Breast epithelium (tissue), 4 donors: ENCODE results near the gene CAPN9. TPM values are rescaled to one million over a fixed set of nuclear protein-coding genes. Genes with fewer than 3 reads are reported as not detected.
A peak's percentile ranks its signal among the peaks of the same experiment; 100 is the strongest.

Source experiments
- DNase-seq, 2 donors: peaks; one replicate each; pipeline ENCODE4 v3.0.0-alpha.2; 2019; ENCODE audit warnings: low spot score in 2 of 2
- H3K27ac ChIP-seq, 2 donors: fragments of 200-600 bp; sonication (generic) in 1 of 2; one replicate each; pipeline ENCODE4 v1.5.1; 2016 to 2019; ENCODE audit warnings: mild to moderate bottlenecking in 1 of 2
- H3K27me3 ChIP-seq, 2 donors: fragments of 200-600 bp; sonication (generic) in 1 of 2; one replicate each; pipeline versions ENCODE4 v1.5.1 to v1.6.0; 2017 to 2019; ENCODE audit warnings: control low read depth in 1 of 2, mild to moderate bottlenecking in 1 of 2
- H3K36me3 ChIP-seq: fragments of 200-600 bp; one replicate; pipeline ENCODE4 v1.5.1; 2019
- H3K4me1 ChIP-seq, 2 donors: fragments of 200-600 bp; sonication (generic); one replicate each; pipeline ENCODE4 v1.5.1; 2016 to 2019; ENCODE audit warnings: control low read depth in 1 of 2
- H3K4me3 ChIP-seq, 3 donors: fragments of 200-600 bp; sonication (generic); 1 replicate in 2 of 3; 2 replicates in 1 of 3; pipeline ENCODE4 v1.5.1; 2016 to 2019; ENCODE audit warnings: mild to moderate bottlenecking in 3 of 3, moderate library complexity in 2 of 3
- H3K9me3 ChIP-seq, 2 donors: fragments of 200-600 bp; sonication (generic) in 1 of 2; one replicate each; pipeline ENCODE4 v1.5.1; 2016 to 2019; ENCODE audit warnings: control low read depth in 1 of 2
- CTCF ChIP-seq, 3 donors: fragments of 450-650 bp; IDR thresholded peaks; one replicate each; pipeline ENCODE4 v1.5.1; 2016 to 2017; ENCODE audit warnings: antibody characterized with exemption in 3 of 3, mild to moderate bottlenecking in 3 of 3, moderate library complexity in 3 of 3
- POLR2A ChIP-seq: fragments of 450-650 bp; IDR thresholded peaks from one replicate; pipeline ENCODE4 v1.6.1; 2016; ENCODE audit warnings: antibody characterized with exemption, mild to moderate bottlenecking, moderate library complexity
- POLR2AphosphoS5 ChIP-seq, 3 donors: sonication (generic); formaldehyde crosslinking; IDR thresholded peaks; one replicate each; pipeline ENCODE4 v1.6.1; 2017; ENCODE audit warnings: antibody characterized with exemption in 3 of 3
- intact Hi-C: fragments of 100-400 bp; cut with DNase I; formaldehyde crosslinking; loops from one replicate; pipeline ENCODE4 v1.15.1; 2023; ENCODE audit warnings: low total_unique reads
- total RNA-seq, 3 donors: library from RNA; depleted of rRNA; stranded (reverse); fragments of >200 nt; gene quantifications; one replicate each; pipeline ENCODE4 v1.1.0, GENCODE V29; 2016

The CAPN9 gene
- total RNA-seq, 3 donors from 2014 or later = 2.3 TPM; not detected in 2

GRCh38 chr1:230735447-230735846 is 11.7 kb upstream of the CAPN9 start:
- TF ChIP-seq POLR2AphosphoS5 (IDR thresholded peaks at IDR 0.05) (no peak), CTCF (IDR thresholded peaks at IDR 0.05) (no peak), POLR2A (no peak)
- intact Hi-C loops = no loop called here

GRCh38 chr1:230737622-230738262 is 9.4 kb upstream of the CAPN9 start:
- no peaks in the 10 kb centered on the region for H3K27me3 ChIP-seq
- H3K4me3 ChIP-seq = no peak overlapping the region
- no peak overlapping the region for H3K27ac ChIP-seq
- no peaks in the 10 kb centered on the region for H3K36me3 ChIP-seq
- TF ChIP-seq POLR2AphosphoS5 (IDR thresholded peaks at IDR 0.05) = no peak
- no peak for TF ChIP-seq POLR2A
- no peak for TF ChIP-seq CTCF (IDR thresholded peaks at IDR 0.05)
- no peaks in the 10 kb centered on the region for H3K4me1 ChIP-seq
- intact Hi-C loops = no loop called here
- peaks cover 0 to 6% of the 10 kb centered on the region in 2 donors for H3K9me3 ChIP-seq
- no peak for DNase-seq

More at GRCh38 chr1:230735447-230735846, 11.7 kb upstream of the CAPN9 start:
- Histone ChIP-seq H3K27ac (no peak overlapping the region), H3K27me3 (no peaks in the 10 kb centered on the region), H3K9me3 (peaks cover 0 to 6% of the 10 kb centered on the region in 2 donors), H3K36me3 (no peaks in the 10 kb centered on the region), H3K4me3 (no peak overlapping the region), H3K4me1 (no peaks in the 10 kb centered on the region)
- DNase-seq = no peak

GRCh38 chr1:230739564-230740290 is 7.5 kb upstream of the CAPN9 start:
- TF ChIP-seq POLR2A = no peak
- TF ChIP-seq POLR2AphosphoS5 (IDR thresholded peaks at IDR 0.05) = no peak
- TF ChIP-seq CTCF (IDR thresholded peaks at IDR 0.05) = no peak
- no peaks in the 10 kb centered on the region for H3K36me3 ChIP-seq
- peaks cover 0 to 6% of the 10 kb centered on the region in 2 donors for H3K9me3 ChIP-seq
- H3K4me1 ChIP-seq = no peaks in the 10 kb centered on the region
- no peak overlapping the region for H3K4me3 ChIP-seq
- intact Hi-C loops = no loop called here
- no peak overlapping the region for H3K27ac ChIP-seq
- no peak for DNase-seq
- no peaks in the 10 kb centered on the region for H3K27me3 ChIP-seq

- intact Hi-C loops = no loop called here
- Histone ChIP-seq H3K36me3 (no peaks in the 10 kb centered on the region), H3K4me3 (no peak overlapping the region), H3K4me1 (no peaks in the 10 kb centered on the region), H3K27me3 (no peaks in the 10 kb centered on the region), H3K9me3 (no peaks in the 10 kb centered on the region), H3K27ac (no peak overlapping the region)
- TF ChIP-seq POLR2A = no peak
- TF ChIP-seq CTCF (IDR thresholded peaks at IDR 0.05) = no peak
- TF ChIP-seq POLR2AphosphoS5 (IDR thresholded peaks at IDR 0.05) = no peak
- DNase-seq = no peak
These were observed 3.3 kb upstream of the CAPN9 start for GRCh38 chr1:230743899-230744298.

GRCh38 chr1:230744382-230744781 is 2.8 kb upstream of the CAPN9 start:
- Histone ChIP-seq H3K27ac (peak overlapping the region in 1 of 2 donors; percentile 43), H3K4me1 (no peaks in the 10 kb centered on the region), H3K9me3 (no peaks in the 10 kb centered on the region), H3K27me3 (no peaks in the 10 kb centered on the region), H3K4me3 (no peak overlapping the region), H3K36me3 (no peaks in the 10 kb centered on the region)
- no peak for DNase-seq
- intact Hi-C loops = no loop called here
- TF ChIP-seq POLR2A (no peak), POLR2AphosphoS5 (IDR thresholded peaks at IDR 0.05) (no peak), CTCF (IDR thresholded peaks at IDR 0.05) (no peak)
